Heart left ventricle (tissue), 13 donors: ENCODE results near the gene KRTAP5-5.
"Not testable (repeated sequence)": the region's sequence is repeated elsewhere in the genome, so short reads cannot be mapped to it uniquely, and the experiment has no call there.

Source experiments
- CTCF ChIP-seq, 12 donors: fragments of 200-600 bp; sonication (generic) in 4 of 12; IDR thresholded peaks; one replicate each; pipeline versions ENCODE4 v1.5.0 to v1.8.0; 2018 to 2022; ENCODE audit warnings: antibody characterized with exemption in 12 of 12, mild to moderate bottlenecking in 5 of 12
- POLR2A ChIP-seq, 2 donors: fragments of 450-650 bp; IDR thresholded peaks; one replicate each; pipeline ENCODE4 v1.6.1; 2017; ENCODE audit warnings: antibody characterized with exemption in 2 of 2, mild to moderate bottlenecking in 2 of 2, moderate library complexity in 2 of 2
- donor health status: ischemic (EF 13 %, LVEDD 7.1; RV severe dilation, severe dysfunction).
- donor health status: DM: no; HTN: yes; CAD: no.
- donor health status: DM: no; HTN: no; CAD: no.
- donor health status: ischemic (EF 25% LVEDD 6.9; RV normal size, moderate dysfunction).
- donor health status: ischemic (EF 25% LVEDD 5.7; RV mildly dilated, moderate dysfunction).
- donor health status: ischemic (EF 35%, LVEDD 5.7; RV mildly dilated, moderate dysfunction).
- donor health status: nonischemic (EF 11% LVEDD 7.7; RV severe dilation, severe dysfunction).
- donor health status: DM: yes; HTN: yes; CAD: no.
- donor health status: PGD.
- donor health status: ischemic (EF 29% LVEDD 5.4; RV normal size, mild dysfunction).
- donor health status: nonischemic (EF 23%, LVEDD 6.1; RV moderate dilation, normal function).

- TF ChIP-seq CTCF, POLR2A (IDR thresholded peaks at IDR 0.05): not testable (repeated sequence)
Measured at GRCh38 chr11:1661454-1662269, 32.1 kb downstream of the KRTAP5-5 start.
